T-cell (primary cell): ENCODE measurements around the gene PRKCA. TPM values are rescaled to one million over a fixed set of nuclear protein-coding genes. Genes with fewer than 3 reads are reported as not detected.

Experiments
- ATAC-seq, 4 experiments: fragments of 200-7000 bp in 3 of 4; fragments of 150-1000 bp in 1 of 4; cut with Tn5 transposase; replicated peaks in 1 of 4; 1 replicate in 3 of 4; 2 replicates in 1 of 4; pipeline ENCODE4 v1.10.0; 2021; ENCODE audit warnings: moderate library complexity in 3 of 4, mild to moderate bottlenecking in 2 of 4, moderate number of reproducible peaks in 1 of 4
- CTCF ChIA-PET, 2 donors: fragments of 300-600 bp; sonication (Branson Sonifier 250); formaldehyde crosslinking; loops; one replicate each; lab custom pipeline; 2022; ENCODE audit warnings: antibody characterized with exemption in 2 of 2; lab: Charles Lee
- POLR2A ChIA-PET, 2 donors: fragments of 300-600 bp; sonication (Branson Sonifier 250); formaldehyde crosslinking; loops; one replicate each; lab custom pipeline; 2022; ENCODE audit warnings: antibody characterized with exemption in 2 of 2; lab: Charles Lee
- DNase-seq, 35 experiments: peaks; one replicate each; pipeline versions ENCODE4 v3.0.0 to v3.0.0-alpha.2; 2013 to 2023
- H3K27ac ChIP-seq: one replicate; pipeline ENCODE4 v1.5.1; 2013; ENCODE audit warnings: low read length
- H3K27me3 ChIP-seq, 2 experiments: replicated peaks in 1 of 2; 1 replicate in 1 of 2; 2 replicates in 1 of 2; pipeline versions ENCODE4 v1.6.1 to v1.7.0; 2013; ENCODE audit warnings: low read length in 1 of 2, mixed read lengths in 1 of 2; ENCODE audit not compliant: control insufficient read depth in 2 of 2, insufficient read depth in 2 of 2; ENCODE audit errors: extremely low read depth in 1 of 2
- H3K36me3 ChIP-seq, 2 donors: 1 replicate in 1 of 2; 2 replicates in 1 of 2; pipeline versions ENCODE4 v1.6.1 to v1.7.0; 2013; ENCODE audit warnings: low read length in 1 of 2; ENCODE audit not compliant: control insufficient read depth in 2 of 2, insufficient read depth in 1 of 2; ENCODE audit errors: extremely low read depth in 1 of 2
- H3K4me1 ChIP-seq, 2 experiments: 1 replicate in 1 of 2; 2 replicates in 1 of 2; pipeline versions ENCODE4 v1.6.1 to v1.7.0; 2013; ENCODE audit warnings: low read length in 2 of 2, mixed read lengths in 1 of 2; ENCODE audit not compliant: insufficient read depth in 2 of 2, control insufficient read depth in 1 of 2; ENCODE audit errors: extremely low read depth in 1 of 2
- H3K4me3 ChIP-seq, 2 donors: 1 replicate in 1 of 2; 2 replicates in 1 of 2; pipeline versions ENCODE4 v1.5.1 to v1.7.0; 2013; ENCODE audit warnings: mild to moderate bottlenecking in 2 of 2, low read length in 1 of 2, moderate library complexity in 1 of 2; ENCODE audit not compliant: control insufficient read depth in 1 of 2; ENCODE audit errors: extremely low read depth in 1 of 2
- H3K9me3 ChIP-seq: 2 replicates; pipeline ENCODE4 v1.7.0; 2013
- H3K27ac Mint-ChIP-seq, 2 donors: one replicate each; pipeline ENCODE4 v1.8.0; 2020 to 2021; ENCODE audit warnings: mild to moderate bottlenecking in 2 of 2, mixed read lengths in 2 of 2
- H3K27me3 Mint-ChIP-seq, 2 donors: one replicate each; pipeline ENCODE4 v1.8.0; 2021 to 2022; ENCODE audit warnings: mixed read lengths in 2 of 2
- H3K36me3 Mint-ChIP-seq: one replicate; pipeline ENCODE4 v1.8.0; 2021; ENCODE audit warnings: mixed read lengths
- H3K4me1 Mint-ChIP-seq, 3 donors: one replicate each; pipeline ENCODE4 v1.8.0; 2020 to 2022; ENCODE audit warnings: mixed read lengths in 3 of 3, mild to moderate bottlenecking in 1 of 3
- H3K4me3 Mint-ChIP-seq, 3 donors: one replicate each; pipeline ENCODE4 v1.8.0; 2020 to 2022; ENCODE audit warnings: mild to moderate bottlenecking in 3 of 3, mixed read lengths in 3 of 3, moderate library complexity in 3 of 3
- H3K9me3 Mint-ChIP-seq, 3 donors: one replicate each; pipeline ENCODE4 v1.8.0; 2020 to 2022; ENCODE audit warnings: mixed read lengths in 3 of 3
- WGBS: methylation state at CpG from one replicate; pipeline ENCODE4 v1.1.5; 2013; ENCODE audit warnings: missing lambda C conversion rate; ENCODE audit not compliant: insufficient coverage; 5-methylcytosine and 5-hydroxymethylcytosine counted together
- total RNA-seq, 35 experiments: library from RNA in 6 of 35; stranded (reverse) in 6 of 35; fragments of 120-200 nt in 1 of 35; gene quantifications; one replicate each; pipeline versions ENCODE4 v1.2.1 to v1.2.4 and lab custom pipeline; 2013 to 2026

The PRKCA gene
- total RNA-seq, 5 donors from 2014 or later (not counting 1 experiment from before 2014, with no cell fraction given), result 75.9 to 128 (median 82.0) TPM

DNA sequence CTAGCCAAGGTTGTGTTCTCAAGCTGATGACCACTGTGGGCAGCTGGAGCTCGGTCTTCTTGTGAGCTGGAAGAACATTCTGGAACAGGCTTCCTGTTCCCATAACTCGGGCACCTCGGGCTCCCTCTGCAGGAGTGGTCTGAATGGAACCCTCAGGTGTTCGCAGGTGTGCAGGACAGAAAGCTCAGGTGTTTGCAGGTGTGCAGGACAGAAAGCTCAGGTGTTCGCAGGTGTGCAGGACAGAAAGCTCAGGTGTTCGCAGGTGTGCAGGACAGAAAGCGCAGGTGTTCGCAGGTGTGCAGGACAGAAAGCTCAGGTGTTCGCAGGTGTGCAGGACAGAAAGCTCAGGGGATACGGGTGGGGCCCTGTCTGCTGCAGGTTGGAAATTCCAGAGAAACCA is 423.5 kb downstream of the PRKCA start:
- DNase-seq, result no peak
- no peak for ATAC-seq
- Histone ChIP-seq H3K9me3 (no peaks in the 10 kb centered on the region), H3K4me1 (peaks cover 0 to 2% of the 10 kb centered on the region in 2 experiments), H3K27ac (no peak overlapping the region), H3K27me3 (no peaks in the 10 kb centered on the region), H3K36me3 (no peaks in the 10 kb centered on the region), H3K4me3 (no peak overlapping the region)
- Mint-ChIP-seq H3K9me3 (no peaks in the 10 kb centered on the region), H3K4me3 (no peak overlapping the region), H3K4me1 (peaks cover 10 to 27% (median 22%) of the 10 kb centered on the region in 3 donors), H3K36me3 (peaks cover 3% of the 10 kb centered on the region), H3K27ac (no peak overlapping the region), H3K27me3 (no peaks in the 10 kb centered on the region)
- CTCF ChIA-PET, result no interaction called here
- POLR2A ChIA-PET, result interaction anchor here in 1 of 2 donors (0.7 kb wide), 1 partner anchor 413 kb away, joined by 4 read pairs; no protein-coding TSS in a partner anchor
- 92% methylated on average over 10 of the region's 10 CpGs for WGBS

DNA sequence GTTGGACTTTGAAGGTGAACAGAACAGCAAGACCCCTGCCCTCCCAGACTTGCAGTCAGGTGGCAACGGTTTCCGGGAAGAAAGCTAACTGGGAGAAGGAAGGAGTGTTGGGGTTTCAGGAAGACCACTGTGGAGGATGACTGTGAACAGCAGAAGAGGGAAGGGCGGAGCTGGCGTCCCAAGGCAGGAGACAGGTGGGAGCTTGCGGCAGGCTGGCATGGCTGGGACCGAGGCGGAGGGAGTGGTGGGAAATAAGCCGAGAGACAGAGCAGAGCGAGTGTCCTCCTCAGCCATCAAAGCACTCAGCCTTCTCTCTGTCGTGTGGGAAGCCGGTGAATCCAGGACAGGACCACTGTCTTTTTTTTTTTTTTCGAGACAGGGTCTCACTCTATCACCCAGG is 424.0 kb downstream of the PRKCA start:
- H3K9me3 ChIP-seq, result no peaks in the 10 kb centered on the region
- DNase-seq, result no peak
- peaks cover 0 to 2% of the 10 kb centered on the region in 2 experiments for H3K4me1 ChIP-seq
- ChIA-PET CTCF (interaction anchor here in 1 of 2 donors (0.6 kb wide), 1 partner anchor 300 kb away, joined by 3 read pairs; no protein-coding TSS in a partner anchor), POLR2A (no interaction called here)
- Mint-ChIP-seq H3K4me3 (no peak overlapping the region), H3K4me1 (peaks cover 10 to 27% (median 22%) of the 10 kb centered on the region in 3 donors), H3K9me3 (no peaks in the 10 kb centered on the region), H3K27me3 (no peaks in the 10 kb centered on the region), H3K36me3 (peaks cover 3% of the 10 kb centered on the region), H3K27ac (no peak overlapping the region)
- no peak overlapping the region for H3K27ac ChIP-seq
- no peak overlapping the region for H3K4me3 ChIP-seq
- WGBS, result 100% methylated on average over 7 of the region's 12 CpGs
- no peaks in the 10 kb centered on the region for H3K36me3 ChIP-seq
- ATAC-seq, result no peak
- no peaks in the 10 kb centered on the region for H3K27me3 ChIP-seq

DNA sequence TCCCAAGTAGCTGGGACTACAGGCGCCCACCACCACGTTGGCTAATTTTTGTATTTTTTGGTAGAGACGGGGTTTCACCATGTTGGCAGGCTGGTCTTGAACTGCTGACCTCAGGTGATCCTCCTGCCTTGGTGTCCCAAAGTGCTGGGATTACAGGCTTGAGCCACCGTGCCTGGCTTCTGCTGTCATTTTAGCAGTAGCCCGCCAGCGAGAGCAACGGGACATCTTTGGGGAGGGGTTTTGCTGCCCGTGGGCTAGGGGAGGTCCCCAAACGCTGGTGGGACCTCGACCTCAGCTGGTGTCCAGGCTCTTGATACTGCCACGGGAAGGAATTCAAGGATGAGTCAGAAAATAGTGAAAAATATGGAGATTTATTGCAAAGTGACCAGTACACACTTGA is 424.4 kb downstream of the PRKCA start:
- 88% methylated on average over 11 of the region's 11 CpGs for WGBS
- Mint-ChIP-seq H3K27me3 (no peaks in the 10 kb centered on the region), H3K4me1 (peaks cover 10 to 27% (median 22%) of the 10 kb centered on the region in 3 donors), H3K36me3 (peaks cover 3% of the 10 kb centered on the region), H3K4me3 (no peak overlapping the region), H3K27ac (peak overlapping the region in 1 of 2 donors; percentile 48), H3K9me3 (no peaks in the 10 kb centered on the region)
- H3K4me3 ChIP-seq, result no peak overlapping the region
- POLR2A ChIA-PET, result no interaction called here
- DNase-seq, result no peak
- CTCF ChIA-PET, result interaction anchor here in 1 of 2 donors (0.6 kb wide), 1 partner anchor 300 kb away, joined by 3 read pairs; no protein-coding TSS in a partner anchor
- H3K27me3 ChIP-seq, result no peaks in the 10 kb centered on the region
- H3K4me1 ChIP-seq, result peaks cover 0 to 2% of the 10 kb centered on the region in 2 experiments
- H3K27ac ChIP-seq, result no peak overlapping the region
- H3K9me3 ChIP-seq, result no peaks in the 10 kb centered on the region
- no peaks in the 10 kb centered on the region for H3K36me3 ChIP-seq
- no peak for ATAC-seq

DNA sequence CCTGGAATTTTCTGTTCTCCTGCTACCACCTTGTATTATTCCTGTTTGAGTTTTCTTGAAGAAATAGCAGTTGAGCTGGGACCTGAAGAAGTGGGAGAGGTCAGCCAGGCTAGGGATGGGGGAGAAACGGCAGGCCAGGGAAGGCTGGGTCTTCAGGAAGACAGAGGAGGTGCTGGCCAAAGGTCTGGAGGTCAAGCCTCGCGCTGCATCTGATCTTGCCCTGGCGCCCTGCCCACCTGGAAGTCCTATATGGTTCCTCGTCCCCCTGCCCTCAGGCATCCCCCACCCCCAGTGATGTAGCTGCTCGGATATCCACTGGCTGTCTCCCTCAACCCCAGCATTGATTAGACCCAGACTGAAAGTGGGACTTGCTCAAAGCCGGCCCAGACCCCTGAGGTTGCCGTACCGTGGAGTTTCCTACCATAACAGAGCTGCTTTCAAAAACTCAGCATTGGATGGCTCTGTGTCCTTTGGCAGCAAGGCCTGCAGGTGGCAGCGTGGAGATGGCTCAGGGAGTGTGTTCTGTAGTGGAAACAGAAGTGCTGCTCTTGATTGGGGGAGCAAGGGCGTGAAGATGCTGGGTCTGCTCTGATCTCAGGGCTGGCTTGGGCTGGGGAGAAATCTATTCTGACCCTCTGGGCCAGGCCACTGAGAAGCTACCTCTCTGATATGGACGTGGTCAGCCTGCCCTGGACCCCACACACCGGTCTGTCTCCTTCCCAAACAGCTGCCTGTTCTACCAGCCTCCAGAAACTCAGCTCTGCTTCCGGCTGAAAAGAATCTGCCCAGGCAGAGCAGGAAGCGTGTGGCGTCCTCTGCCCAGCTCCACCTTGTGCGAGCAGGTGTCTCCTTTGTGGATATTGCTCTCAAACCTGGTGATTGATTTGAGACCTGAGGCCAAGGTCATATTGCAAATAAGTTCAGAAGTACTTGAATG is 425.5 kb downstream of the PRKCA start:
- WGBS, result 71% methylated on average over 15 of the region's 17 CpGs
- POLR2A ChIA-PET, result no interaction called here
- H3K4me3 Mint-ChIP-seq, result no peak overlapping the region

DNA sequence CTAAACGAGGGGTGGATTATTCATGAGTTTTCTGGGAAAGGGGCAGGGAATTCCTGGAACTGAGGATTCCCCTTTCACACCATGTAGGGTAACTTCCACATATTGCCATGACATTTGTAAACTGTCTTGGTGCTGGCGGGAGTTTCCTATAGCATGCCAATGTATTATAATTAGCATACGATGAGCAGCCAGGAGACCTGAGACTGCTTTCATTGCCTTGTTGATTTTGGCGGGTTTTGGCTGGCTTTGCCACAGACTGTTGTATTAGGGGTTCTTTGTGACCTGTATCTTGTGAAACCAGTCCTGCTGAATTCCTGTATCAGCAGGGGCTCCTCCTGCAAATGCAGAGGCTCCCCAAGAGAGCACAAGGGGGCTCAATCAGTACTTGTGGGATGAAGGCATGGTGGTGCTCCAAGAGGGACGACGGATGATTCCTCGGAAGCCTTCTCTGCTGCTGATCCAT is 428.1 kb downstream of the PRKCA start:
- Histone ChIP-seq H3K36me3 (peaks cover under 1 to 24% of the 10 kb centered on the region in 2 donors), H3K27ac (no peak overlapping the region), H3K4me3 (no peak overlapping the region), H3K4me1 (peaks cover 0 to 2% of the 10 kb centered on the region in 2 experiments), H3K27me3 (no peaks in the 10 kb centered on the region), H3K9me3 (no peaks in the 10 kb centered on the region)
- H3K4me3 Mint-ChIP-seq, result no peak overlapping the region
- WGBS, result 92% methylated on average over 2 of the region's 7 CpGs
- ATAC-seq (no peak), DNase-seq (no peak)
- peaks cover 27% of the 10 kb centered on the region for H3K36me3 Mint-ChIP-seq
- CTCF ChIA-PET, result no interaction called here
- H3K27ac Mint-ChIP-seq, result no peak overlapping the region
- POLR2A ChIA-PET, result no interaction called here
- H3K9me3 Mint-ChIP-seq, result no peaks in the 10 kb centered on the region
- no peaks in the 10 kb centered on the region for H3K27me3 Mint-ChIP-seq
- H3K4me1 Mint-ChIP-seq, result peaks cover 5 to 11% (median 7%) of the 10 kb centered on the region in 3 donors

More for the DNA sequence above, 425.5 kb downstream of the PRKCA start:
- no peak overlapping the region for H3K27ac ChIP-seq
- no peaks in the 10 kb centered on the region for H3K9me3 ChIP-seq
- H3K9me3 Mint-ChIP-seq, result no peaks in the 10 kb centered on the region
- H3K36me3 Mint-ChIP-seq, result peaks cover 9% of the 10 kb centered on the region
- H3K4me3 ChIP-seq, result no peak overlapping the region
- CTCF ChIA-PET, result interaction anchor here (0.6 to 0.9 kb wide), 3 partner anchors 191 to 535 kb away, joined by 3 to 4 read pairs (median 4); no protein-coding TSS in a partner anchor
- H3K4me1 ChIP-seq, result peaks cover 0 to 2% of the 10 kb centered on the region in 2 experiments
- ATAC-seq (peak in 3 of 4 experiments; percentile 40 to 62 (median 58)), DNase-seq (peak in 26 of 35 experiments; percentile 5 to 40 (median 22))
- no peaks in the 10 kb centered on the region for H3K27me3 Mint-ChIP-seq
- peaks cover 0 to 7% of the 10 kb centered on the region in 2 donors for H3K36me3 ChIP-seq
- peak overlapping the region in 1 of 2 donors; percentile 39 for H3K27ac Mint-ChIP-seq
- peaks cover 10 to 27% (median 22%) of the 10 kb centered on the region in 3 donors for H3K4me1 Mint-ChIP-seq
- no peaks in the 10 kb centered on the region for H3K27me3 ChIP-seq

DNA sequence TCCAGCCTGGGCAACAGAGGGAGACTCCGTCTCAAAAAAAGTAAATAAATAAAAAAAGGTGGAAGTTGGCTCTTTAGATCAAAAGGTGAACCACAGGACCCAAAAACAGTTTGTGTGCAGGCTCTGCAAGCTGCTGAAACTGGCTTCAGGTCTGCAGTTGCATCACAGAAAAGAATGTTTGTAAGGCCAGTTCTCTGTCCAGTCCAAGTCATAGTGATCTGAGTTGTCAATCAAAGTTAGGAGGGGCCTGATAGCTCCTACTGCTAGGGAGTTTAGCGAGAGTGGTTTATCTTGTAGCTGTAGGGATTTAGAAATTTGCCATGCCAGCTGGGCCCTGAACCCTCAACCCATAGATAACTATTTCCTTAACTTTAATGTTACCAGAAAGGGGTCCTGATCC is 431.3 kb downstream of the PRKCA start:
- Histone ChIP-seq H3K4me1 (no peaks in the 10 kb centered on the region), H3K4me3 (no peak overlapping the region), H3K27me3 (no peaks in the 10 kb centered on the region), H3K27ac (no peak overlapping the region), H3K9me3 (no peaks in the 10 kb centered on the region), H3K36me3 (peaks cover 4 to 44% of the 10 kb centered on the region in 2 donors)
- Mint-ChIP-seq H3K4me1 (no peaks in the 10 kb centered on the region), H3K36me3 (peaks cover 44% of the 10 kb centered on the region), H3K27me3 (no peaks in the 10 kb centered on the region), H3K9me3 (no peaks in the 10 kb centered on the region), H3K4me3 (no peak overlapping the region), H3K27ac (no peak overlapping the region)
- 100% methylated on average over 1 of the region's 2 CpGs for WGBS
- ChIA-PET POLR2A (no interaction called here), CTCF (interaction anchor here in 1 of 2 donors (0.6 kb wide), 1 partner anchor 19 kb away, joined by 3 read pairs; no protein-coding TSS in a partner anchor)
- DNase-seq, result no peak
- no peak for ATAC-seq
